Measurements from ENCODE around the gene COX5B.

Gene COX5B

DNA sequence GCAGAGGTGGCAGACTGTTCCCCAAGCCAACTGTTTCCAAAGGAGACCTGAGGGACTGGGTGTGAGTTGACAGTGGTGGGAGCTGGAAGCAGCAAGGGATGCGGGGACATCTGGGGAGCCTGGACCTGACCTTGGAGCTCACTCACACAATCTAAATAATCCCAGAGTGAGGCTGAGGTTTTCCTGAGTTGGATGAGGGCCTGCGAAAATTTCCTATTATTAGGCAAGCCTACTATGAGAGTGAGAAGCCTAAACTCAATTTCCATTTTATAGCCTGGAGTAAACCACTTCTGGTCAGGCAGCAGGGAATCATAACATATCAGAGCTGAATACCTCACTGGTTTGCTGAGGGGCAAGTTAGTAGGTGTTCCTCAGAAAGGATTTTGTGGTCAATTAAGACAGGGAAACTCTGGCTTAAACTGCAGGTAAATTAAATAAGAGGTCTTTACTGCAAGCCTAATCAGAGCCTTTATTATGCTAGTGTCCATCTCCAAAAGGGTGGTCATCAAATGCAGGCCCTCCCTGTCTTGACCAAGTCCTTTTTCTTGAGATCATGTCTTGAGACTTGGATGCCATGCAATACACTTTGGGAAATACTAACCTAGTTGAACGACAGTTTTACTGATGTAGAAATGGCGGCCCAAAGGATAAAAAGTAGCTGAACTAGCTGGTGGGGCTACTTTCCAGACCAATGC is 1.7 kb upstream of the COX5B start:
- TF ChIP-seq POLR2A (IDR thresholded peaks at IDR 0.05; ENCODE audit: low read depth, low read length) = no peak
- FAIRE-seq (no peak), DNase-seq (ENCODE audit: insufficient read length, low spot score) (no peak)

DNA sequence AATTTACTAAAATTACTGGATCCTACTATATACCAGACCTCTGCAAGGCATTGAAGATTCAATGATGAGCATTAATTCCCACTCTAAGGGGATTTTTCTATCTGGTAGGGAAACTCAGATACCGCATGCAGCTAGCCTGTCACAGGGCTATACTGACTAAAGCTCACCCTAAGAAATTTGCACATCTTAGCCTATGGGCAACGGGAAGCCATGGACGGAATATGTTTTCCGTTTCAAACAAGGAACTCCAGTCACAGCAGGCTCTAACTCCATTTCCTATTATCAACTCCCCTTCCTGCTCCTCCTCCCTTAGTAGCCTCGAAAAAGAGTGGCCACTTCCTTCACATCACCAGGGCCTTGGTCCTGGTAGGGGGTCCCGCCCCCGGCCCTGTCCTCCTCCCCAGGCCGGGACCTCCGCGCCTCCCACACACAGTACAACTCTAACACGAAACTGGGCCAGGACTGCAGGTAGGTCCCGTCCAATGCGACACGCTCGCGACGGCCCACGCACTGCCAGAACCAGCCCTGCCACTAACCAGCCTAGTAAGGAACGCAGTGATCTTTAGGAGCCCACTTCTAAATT is 659 bp upstream of the COX5B start:
- DNase-seq (ENCODE audit: insufficient read length, low spot score) (no peak), FAIRE-seq (no peak)
- TF ChIP-seq POLR2A (IDR thresholded peaks at IDR 0.05; ENCODE audit: low read depth, low read length) = no peak

DNA sequence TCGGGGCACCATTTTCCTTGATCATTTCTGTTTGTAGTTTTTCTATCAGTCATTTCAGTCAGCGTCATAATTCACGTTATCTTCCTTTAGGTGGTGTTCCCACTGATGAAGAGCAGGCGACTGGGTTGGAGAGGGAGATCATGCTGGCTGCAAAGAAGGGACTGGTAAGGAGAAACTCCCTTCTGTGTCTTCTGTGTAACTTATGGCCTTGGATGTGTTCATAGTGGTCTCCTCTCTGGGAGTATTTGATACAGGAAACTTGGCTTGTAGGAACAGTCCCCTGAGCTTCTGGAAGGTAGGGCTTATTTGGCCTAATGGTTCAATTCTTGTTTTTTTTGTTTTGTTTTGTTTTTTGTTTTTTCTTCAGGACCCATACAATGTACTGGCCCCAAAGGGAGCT is 1.1 kb downstream of the COX5B start:
- no peak for TF ChIP-seq POLR2A (IDR thresholded peaks at IDR 0.05; ENCODE audit: low read depth, low read length)
- FAIRE-seq (no peak), DNase-seq (ENCODE audit: insufficient read length, low spot score) (no peak)

DNA sequence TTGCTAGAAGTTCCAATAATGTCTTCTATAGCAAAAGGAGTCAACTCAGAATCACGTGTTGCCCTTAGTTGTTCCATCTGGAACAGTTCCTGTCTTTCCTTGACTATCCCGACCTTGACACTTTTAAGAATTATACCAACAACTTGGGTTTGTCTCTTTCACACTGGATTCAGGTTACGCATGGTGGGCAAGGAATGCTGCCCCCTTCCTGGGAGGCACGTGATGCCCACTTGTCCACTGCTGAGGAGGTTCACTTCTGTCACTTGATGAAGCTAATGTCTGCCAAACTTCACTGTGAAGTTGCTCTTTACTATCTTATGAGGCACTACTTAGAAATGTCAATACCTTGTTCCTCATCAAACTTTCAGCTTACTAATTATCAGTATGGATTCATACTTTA is 5.3 kb downstream of the COX5B start:
- no peak for TF ChIP-seq POLR2A (IDR thresholded peaks at IDR 0.05; ENCODE audit: low read depth, low read length)
- DNase-seq (ENCODE audit: insufficient read length, low spot score) (no peak), FAIRE-seq (no peak)

DNA sequence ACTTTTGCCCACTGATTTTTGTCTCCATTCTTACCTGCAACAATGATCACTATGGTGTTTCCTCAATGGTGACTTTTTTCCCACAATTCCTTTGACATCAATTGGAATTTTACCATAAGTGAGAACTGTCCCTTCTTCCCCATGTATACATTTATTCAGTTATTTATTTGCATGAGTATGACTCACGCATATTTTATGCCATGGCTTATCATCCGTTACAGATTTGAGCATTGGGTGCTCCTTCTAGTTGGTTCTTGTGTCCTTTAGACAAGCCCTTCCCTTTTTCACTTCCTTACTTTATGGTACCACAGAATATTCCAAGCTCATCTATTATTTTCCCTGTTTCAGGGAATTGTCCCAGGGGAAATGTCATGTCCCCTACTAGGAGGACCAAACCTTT is 7.6 kb downstream of the COX5B start:
- DNase-seq (ENCODE audit: insufficient read length, low spot score) = no peak
- no peak for TF ChIP-seq POLR2A (IDR thresholded peaks at IDR 0.05; ENCODE audit: low read depth, low read length)
- FAIRE-seq = no peak

DNA sequence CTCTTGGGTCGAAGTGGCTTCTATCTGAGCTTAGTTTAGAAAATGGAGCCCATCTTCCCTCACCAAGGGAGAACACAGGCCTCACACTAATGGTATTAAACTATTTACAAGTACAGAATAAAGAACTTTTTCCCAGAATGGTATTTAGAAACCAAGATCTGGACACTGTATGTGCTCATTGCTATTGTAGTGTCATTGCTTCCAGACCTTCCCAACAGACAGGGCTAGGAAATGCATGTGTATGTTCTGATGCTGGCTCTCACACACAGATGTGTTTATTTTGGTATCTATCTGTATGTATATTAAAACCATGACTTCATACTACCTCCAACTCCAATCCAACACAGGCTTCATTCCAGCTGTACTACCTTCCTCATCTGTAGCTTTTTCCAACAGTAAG is 8.0 kb downstream of the COX5B start:
- FAIRE-seq = no peak
- no peak for TF ChIP-seq POLR2A (IDR thresholded peaks at IDR 0.05; ENCODE audit: low read depth, low read length)

DNA sequence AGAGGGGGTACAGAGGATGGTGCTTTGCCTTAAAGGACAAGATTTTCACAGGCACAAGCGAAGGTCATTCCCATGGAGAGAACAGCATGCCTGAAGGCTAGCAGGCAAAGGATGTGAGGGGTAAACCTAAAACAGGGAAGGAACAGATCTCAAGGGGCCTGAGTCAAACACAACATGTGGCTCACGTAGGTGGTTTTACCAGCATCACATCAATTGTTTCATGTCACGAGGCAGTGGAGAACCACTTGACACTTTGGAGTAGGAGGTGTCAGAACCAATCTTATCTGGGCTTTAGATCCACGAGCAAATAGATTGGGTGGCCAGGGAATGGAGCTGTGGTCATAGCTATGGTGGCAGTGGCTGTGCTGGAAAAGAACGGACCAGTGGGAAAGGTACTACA is 8.4 kb downstream of the COX5B start:
- DNase-seq (ENCODE audit: insufficient read length, low spot score) (no peak), FAIRE-seq (no peak)
- no peak for TF ChIP-seq POLR2A (IDR thresholded peaks at IDR 0.05; ENCODE audit: low read depth, low read length)

More for the DNA sequence above, 8.0 kb downstream of the COX5B start:
- DNase-seq (ENCODE audit: insufficient read length, low spot score) = no peak

DNA sequence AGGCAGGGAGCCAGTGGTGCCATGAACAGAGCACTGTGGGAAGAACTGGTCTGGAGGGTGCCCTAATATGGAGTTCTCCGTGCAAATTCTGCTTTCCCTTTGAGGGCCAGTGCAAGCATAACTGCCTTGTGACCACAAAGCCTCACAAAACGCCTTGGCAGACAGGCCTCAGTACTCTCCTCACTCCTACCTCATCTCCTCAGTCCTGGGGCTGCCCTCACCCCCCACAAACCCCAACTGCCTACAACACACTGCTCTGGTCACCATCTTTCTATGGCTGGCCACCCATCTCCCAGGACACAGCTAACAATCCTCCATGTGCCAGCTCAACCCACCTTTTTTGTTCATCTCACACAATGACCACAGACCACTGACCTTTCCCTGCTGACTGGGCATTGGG is 8.9 kb downstream of the COX5B start:
- no peak for TF ChIP-seq POLR2A (IDR thresholded peaks at IDR 0.05; ENCODE audit: low read depth, low read length)
- DNase-seq (ENCODE audit: insufficient read length, low spot score) = no peak
- no peak for FAIRE-seq

DNA sequence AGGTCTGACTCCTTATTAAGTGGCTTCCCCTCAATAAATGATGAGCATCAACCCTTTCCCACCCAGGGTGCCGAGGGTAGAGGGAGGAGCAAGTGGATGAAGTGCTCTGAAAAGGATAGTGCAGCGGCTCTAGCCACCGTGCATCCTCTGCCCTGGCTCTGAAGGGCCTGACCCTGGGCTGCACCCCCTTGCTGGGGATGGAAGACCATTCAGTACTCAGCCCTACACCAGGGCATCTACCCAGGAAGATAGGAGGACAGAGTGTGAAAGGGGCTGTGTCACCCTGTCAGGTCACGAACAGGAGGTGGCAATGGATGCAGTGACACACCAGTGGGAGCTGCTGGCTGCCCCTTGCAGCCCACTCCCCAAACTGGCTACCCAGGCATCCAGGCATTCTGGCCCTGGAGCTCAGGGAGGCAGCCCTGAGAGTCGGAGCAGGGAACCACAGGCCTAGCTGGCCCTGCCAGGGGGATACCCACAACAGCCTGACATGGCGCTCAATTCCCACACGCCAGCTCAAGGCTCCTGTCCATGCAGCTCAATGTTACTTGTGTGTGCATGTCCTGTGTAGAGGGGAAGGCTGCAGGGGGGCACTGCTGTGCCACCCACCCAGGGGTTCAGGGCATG is 10.4 kb downstream of the COX5B start:
- TF ChIP-seq POLR2A (IDR thresholded peaks at IDR 0.05; ENCODE audit: low read depth, low read length) = no peak
- no peak for DNase-seq (ENCODE audit: insufficient read length, low spot score)
- no peak for FAIRE-seq

DNA sequence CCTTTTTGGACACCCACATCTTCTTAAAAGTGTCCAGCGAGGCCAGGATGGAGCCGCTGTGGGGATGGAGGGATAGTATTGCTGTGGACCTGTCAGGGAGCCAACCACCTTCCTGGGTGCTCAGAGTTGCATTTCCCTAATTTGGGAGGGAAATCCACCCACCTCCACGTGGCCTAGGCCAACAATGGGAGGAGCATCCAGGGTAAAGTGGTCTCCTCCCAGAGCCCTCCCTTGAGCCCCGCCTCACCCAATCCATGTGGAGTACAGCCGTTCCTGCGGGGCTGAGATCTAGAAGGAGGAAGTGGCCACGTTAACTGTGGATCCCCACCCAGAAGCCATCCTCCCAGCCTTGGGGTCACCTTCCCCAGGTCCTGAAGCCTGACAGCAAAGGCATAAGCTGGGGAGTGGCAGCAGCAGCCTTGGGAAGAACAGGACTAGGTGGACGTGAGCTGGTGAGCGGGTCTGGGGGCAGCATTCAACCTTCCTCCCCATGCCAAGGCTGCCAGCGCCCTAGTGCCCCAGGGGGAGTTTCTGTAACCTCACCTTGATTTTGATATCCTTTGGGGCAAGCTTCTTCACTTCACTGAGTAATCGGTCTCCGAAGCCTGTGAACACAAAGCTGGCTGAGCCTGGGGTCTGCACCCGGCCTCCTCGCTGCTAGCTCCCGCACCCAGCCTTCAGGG is 11.2 kb downstream of the COX5B start:
- FAIRE-seq (no peak), DNase-seq (ENCODE audit: insufficient read length, low spot score) (no peak)
- TF ChIP-seq POLR2A (IDR thresholded peaks at IDR 0.05; ENCODE audit: low read depth, low read length) = no peak

DNA sequence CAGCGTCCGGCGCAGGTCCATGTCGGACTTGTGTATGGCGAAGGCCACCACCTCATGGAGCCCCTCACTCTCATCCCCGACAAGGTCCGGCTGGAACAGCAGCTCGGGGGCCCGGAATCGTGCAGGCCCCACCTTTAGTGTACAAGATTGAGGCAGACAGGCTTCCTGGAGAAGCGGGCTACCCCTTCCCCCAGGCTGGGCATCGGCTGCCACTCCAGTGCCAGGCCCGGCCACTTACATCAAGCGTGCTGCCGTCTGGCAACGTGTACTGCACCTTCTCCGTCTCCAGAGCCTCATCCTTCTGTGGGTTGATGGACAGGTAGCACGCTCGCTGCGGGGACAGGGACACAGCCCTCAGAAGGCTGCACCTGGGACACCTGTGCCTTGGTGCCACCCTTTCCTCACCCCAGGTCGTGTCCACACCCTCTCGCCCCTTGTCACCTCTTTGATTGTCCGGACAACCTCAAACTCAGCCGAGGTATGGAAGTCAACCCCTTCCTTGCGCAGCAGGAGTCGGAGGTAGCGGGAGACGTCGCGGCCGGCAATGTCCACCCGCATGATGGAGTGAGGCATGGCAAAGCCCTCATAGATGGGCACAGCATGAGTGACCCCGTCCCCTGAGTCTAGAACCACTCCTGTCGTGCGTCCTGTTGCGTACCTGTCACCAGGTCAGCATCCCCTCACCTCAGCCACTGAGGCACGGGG is 12.3 kb downstream of the COX5B start:
- no peak for TF ChIP-seq POLR2A (IDR thresholded peaks at IDR 0.05; ENCODE audit: low read depth, low read length)
- FAIRE-seq = no peak
- DNase-seq (ENCODE audit: insufficient read length, low spot score) = no peak

DNA sequence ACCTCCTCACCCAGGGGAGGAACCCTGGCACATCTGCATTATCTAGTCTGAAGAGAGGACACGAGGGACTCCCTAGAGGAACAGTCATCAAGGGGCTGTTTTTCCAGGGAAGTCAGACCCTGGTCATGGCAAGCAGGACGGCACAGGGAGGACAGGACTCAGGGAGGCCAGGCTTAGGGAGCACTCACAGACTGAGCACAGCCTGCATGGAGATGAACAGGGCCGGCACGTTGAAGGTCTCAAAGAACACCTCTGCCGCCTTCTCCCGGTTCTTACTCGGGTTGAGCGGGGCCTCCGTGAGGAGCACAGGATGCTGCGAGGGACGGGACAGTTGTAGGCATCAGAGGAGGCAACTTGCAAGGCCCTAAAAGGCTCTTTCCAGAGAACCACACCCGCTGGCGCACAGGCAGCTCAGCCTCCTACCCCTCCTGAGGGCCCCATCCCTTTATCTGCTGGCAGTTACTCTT is 12.9 kb downstream of the COX5B start:
- TF ChIP-seq POLR2A (IDR thresholded peaks at IDR 0.05; ENCODE audit: low read depth, low read length) = no peak
- DNase-seq (ENCODE audit: insufficient read length, low spot score) (no peak), FAIRE-seq (no peak)

DNA sequence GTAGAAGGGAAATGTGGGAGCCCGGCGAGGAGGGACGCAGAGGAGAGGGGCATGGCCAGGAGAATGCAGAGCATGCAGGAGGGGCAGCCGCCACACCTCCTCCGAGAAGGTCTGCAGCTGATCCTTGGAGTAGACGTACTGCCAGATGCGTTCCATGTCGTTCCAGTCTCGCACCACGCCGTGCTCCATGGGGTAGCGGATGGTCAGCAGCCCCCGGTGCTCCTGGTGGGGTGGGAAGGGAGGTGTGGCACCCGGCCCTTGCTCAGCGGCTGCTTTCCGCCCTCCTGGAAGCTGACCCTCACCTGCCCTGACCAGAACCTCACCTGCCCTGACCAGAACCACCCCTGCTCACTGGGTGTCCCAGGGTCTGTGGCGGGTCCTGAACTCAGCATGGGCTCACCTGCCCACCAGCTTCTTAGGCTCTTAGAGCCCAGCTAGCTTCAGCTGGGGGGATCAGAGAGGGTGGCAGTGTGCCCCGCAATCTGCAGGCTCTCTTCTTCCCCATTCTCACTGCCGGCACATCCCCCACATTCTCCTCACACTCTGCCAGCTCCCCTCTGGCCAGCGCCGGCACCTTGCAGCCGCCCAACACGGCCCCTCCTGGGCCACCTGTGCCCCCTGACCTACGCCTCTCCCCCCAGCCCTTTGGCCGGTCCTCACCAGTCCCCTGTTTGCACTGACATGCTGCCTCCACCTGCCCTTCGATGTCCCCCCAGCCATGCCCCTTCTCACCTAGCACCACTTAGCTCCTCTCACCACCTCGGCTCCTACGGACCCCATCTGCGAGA is 13.6 kb downstream of the COX5B start:
- no peak for FAIRE-seq
- no peak for DNase-seq (ENCODE audit: insufficient read length, low spot score)

More for the DNA sequence above, 13.6 kb downstream of the COX5B start:
- TF ChIP-seq POLR2A (IDR thresholded peaks at IDR 0.05; ENCODE audit: low read depth, low read length) = no peak

All from H54 (cell line).